PC-3 (cell line): Measurements from ENCODE around the gene CEMP1.

Source experiments
- EZH2 ChIP-seq: fragments of 300-600 bp; sonication (generic); IDR thresholded peaks from one replicate; pipeline ENCODE4 v1.6.1; 2017; ENCODE audit warnings: antibody characterized with exemption, mild to moderate bottlenecking, low read length; ENCODE audit not compliant: unreplicated experiment
- EZH2phosphoT487 ChIP-seq: fragments of 300-600 bp; sonication (generic); IDR thresholded peaks from 2 replicates; pipeline ENCODE4 v1.6.1; 2018; ENCODE audit warnings: mild to moderate bottlenecking, antibody characterized with exemption, low read length, borderline replicate concordance
- TF ChIP-seq, protein P1 (sequence below): fragments of 300-600 bp; sonication (generic); conservative IDR thresholded peaks from 2 replicates; pipeline ENCODE4 v1.5.1; 2017; ENCODE audit warnings: antibody characterized with exemption, low read depth, mild to moderate bottlenecking, low read length

DNA sequence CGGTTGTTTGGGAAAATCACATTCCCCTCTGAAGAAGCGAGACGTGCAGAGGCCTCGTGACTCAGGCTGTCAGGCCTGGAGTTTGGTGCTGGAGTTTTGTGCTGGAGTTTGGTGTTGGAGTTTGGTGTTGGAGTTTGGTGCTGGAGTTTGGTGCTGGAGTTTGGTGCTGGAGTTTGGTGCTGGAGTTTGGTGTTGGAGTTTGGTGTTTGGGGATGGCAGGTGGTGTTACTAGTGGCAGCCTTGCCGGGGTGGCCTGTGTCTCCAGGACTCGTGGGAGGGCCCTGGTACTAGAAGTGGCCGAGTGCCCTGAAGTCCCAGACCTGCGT is 43.7 kb downstream of the CEMP1 start:
- TF ChIP-seq, protein P1, sequence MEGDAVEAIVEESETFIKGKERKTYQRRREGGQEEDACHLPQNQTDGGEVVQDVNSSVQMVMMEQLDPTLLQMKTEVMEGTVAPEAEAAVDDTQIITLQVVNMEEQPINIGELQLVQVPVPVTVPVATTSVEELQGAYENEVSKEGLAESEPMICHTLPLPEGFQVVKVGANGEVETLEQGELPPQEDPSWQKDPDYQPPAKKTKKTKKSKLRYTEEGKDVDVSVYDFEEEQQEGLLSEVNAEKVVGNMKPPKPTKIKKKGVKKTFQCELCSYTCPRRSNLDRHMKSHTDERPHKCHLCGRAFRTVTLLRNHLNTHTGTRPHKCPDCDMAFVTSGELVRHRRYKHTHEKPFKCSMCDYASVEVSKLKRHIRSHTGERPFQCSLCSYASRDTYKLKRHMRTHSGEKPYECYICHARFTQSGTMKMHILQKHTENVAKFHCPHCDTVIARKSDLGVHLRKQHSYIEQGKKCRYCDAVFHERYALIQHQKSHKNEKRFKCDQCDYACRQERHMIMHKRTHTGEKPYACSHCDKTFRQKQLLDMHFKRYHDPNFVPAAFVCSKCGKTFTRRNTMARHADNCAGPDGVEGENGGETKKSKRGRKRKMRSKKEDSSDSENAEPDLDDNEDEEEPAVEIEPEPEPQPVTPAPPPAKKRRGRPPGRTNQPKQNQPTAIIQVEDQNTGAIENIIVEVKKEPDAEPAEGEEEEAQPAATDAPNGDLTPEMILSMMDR: no peak
- TF ChIP-seq EZH2 (no peak), EZH2phosphoT487 (no peak)
